IMR-90 (cell line): ENCODE measurements around the gene SEC14L1. TPM values are rescaled to one million over a fixed set of nuclear protein-coding genes. Genes with fewer than 3 reads are reported as not detected.

ENCODE experiments used
- ATAC-seq: fragments of 200-7000 bp; cut with Tn5 transposase; 2 replicates; pipeline ENCODE4 v1.9.1; 2020; ENCODE audit warnings: low read depth, mild to moderate bottlenecking, moderate library complexity
- BruUV-seq: library from RNA; stranded (reverse); fragments of 400-500 nt; replicated peaks from 2 replicates; lab custom pipeline; 2021; lab: Mats Ljungman, UMichigan
- CTCF ChIA-PET: fragments of 300-600 bp; formaldehyde crosslinking; extraction: SDS; loops from one replicate; lab custom pipeline; 2021; ENCODE audit warnings: antibody characterized with exemption; lab: Yijun Ruan, JAX
- POLR2A ChIA-PET: fragments of 300-600 bp; sonication (Branson Sonifier 250); formaldehyde crosslinking; loops from one replicate; lab custom pipeline; 2022; ENCODE audit warnings: antibody characterized with exemption; ENCODE audit not compliant: unreplicated experiment; lab: Charles Lee
- DNase-seq: peaks from one replicate; pipeline ENCODE4 v3.0.0; 2013
- H2AFZ ChIP-seq: replicated peaks from 2 replicates; pipeline ENCODE3; 2013; ENCODE audit warnings: low read length, mild to moderate bottlenecking; ENCODE audit not compliant: poor library complexity
- H2AK5ac ChIP-seq: 2 replicates; pipeline ENCODE4 v1.6.1; 2013; ENCODE audit warnings: low read depth, low read length, inconsistent platforms
- H2AK9ac ChIP-seq: replicated peaks from 2 replicates; pipeline ENCODE3; 2013; ENCODE audit warnings: mild to moderate bottlenecking, low read depth, low read length, moderate library complexity; ENCODE audit not compliant: poor library complexity
- H2BK120ac ChIP-seq: 2 replicates; pipeline ENCODE4 v1.6.1; 2013; ENCODE audit warnings: low read depth, low read length, inconsistent platforms
- H2BK15ac ChIP-seq: 3 replicates; pipeline ENCODE4 v1.6.1; 2013; ENCODE audit warnings: low read depth, low read length, inconsistent platforms
- H2BK20ac ChIP-seq: 2 replicates; pipeline ENCODE4 v1.6.1; 2013; ENCODE audit warnings: low read depth, mild to moderate bottlenecking, inconsistent platforms, low read length, moderate library complexity
- H2BK5ac ChIP-seq: 2 replicates; pipeline ENCODE4 v1.6.1; 2013; ENCODE audit warnings: mild to moderate bottlenecking, low read depth, low read length, inconsistent platforms; ENCODE audit not compliant: poor library complexity, severe bottlenecking
- H3K14ac ChIP-seq: replicated peaks from 2 replicates; pipeline ENCODE4 v1.6.1; 2013; ENCODE audit warnings: low read depth, low read length, inconsistent platforms
- H3K18ac ChIP-seq: 2 replicates; pipeline ENCODE4 v1.6.1; 2013; ENCODE audit warnings: low read depth, low read length, control low read depth
- H3K23ac ChIP-seq: 2 replicates; pipeline ENCODE4 v1.6.1; 2013; ENCODE audit warnings: low read depth, low read length, inconsistent platforms
- H3K27ac ChIP-seq: 2 replicates; pipeline ENCODE4 v1.5.1; 2013; ENCODE audit warnings: mild to moderate bottlenecking, control low read depth, low read length; ENCODE audit not compliant: insufficient read depth
- H3K27me3 ChIP-seq: 2 replicates; pipeline ENCODE4 v1.6.1; 2013; ENCODE audit warnings: low read length; ENCODE audit not compliant: control insufficient read depth, insufficient read depth
- H3K36me3 ChIP-seq: 2 replicates; pipeline ENCODE4 v1.6.1; 2013; ENCODE audit warnings: low read length, mixed read lengths; ENCODE audit not compliant: control insufficient read depth, insufficient read depth
- H3K4ac ChIP-seq: 2 replicates; pipeline ENCODE4 v1.6.1; 2013; ENCODE audit warnings: low read depth, low read length, inconsistent platforms
- H3K4me1 ChIP-seq: 2 replicates; pipeline ENCODE4 v1.6.1; 2013; ENCODE audit warnings: low read length, mixed read lengths; ENCODE audit not compliant: control insufficient read depth, insufficient read depth
- H3K4me2 ChIP-seq: 2 replicates; pipeline ENCODE4 v1.6.1; 2013; ENCODE audit warnings: low read depth, mild to moderate bottlenecking, control low read depth, low read length, moderate library complexity
- H3K4me3 ChIP-seq: 2 replicates; pipeline ENCODE4 v1.5.1; 2013; ENCODE audit warnings: low read depth, mild to moderate bottlenecking, control low read depth, low read length, moderate library complexity; ENCODE audit not compliant: insufficient read depth
- H3K56ac ChIP-seq: 2 replicates; pipeline ENCODE4 v1.6.1; 2013; ENCODE audit warnings: low read length, inconsistent platforms; ENCODE audit not compliant: insufficient read depth; ENCODE audit errors: extremely low read depth
- H3K79me1 ChIP-seq, 2 experiments: 2 replicates each; pipeline ENCODE4 v1.6.1; 2013; ENCODE audit warnings: low read length in 2 of 2, inconsistent platforms in 1 of 2, low read depth in 1 of 2
- H3K9ac ChIP-seq: 2 replicates; pipeline ENCODE4 v1.6.1; 2013; ENCODE audit warnings: low read depth, low read length, control low read depth
- H3K9me1 ChIP-seq: 2 replicates; pipeline ENCODE4 v1.6.1; 2013; ENCODE audit warnings: low read length, inconsistent platforms; ENCODE audit not compliant: insufficient read depth
- H3K9me3 ChIP-seq: 2 replicates; pipeline ENCODE4 v1.6.1; 2013; ENCODE audit warnings: low read length; ENCODE audit not compliant: control insufficient read depth, insufficient read depth
- H4K20me1 ChIP-seq: 2 replicates; pipeline ENCODE4 v1.6.1; 2013; ENCODE audit warnings: low read length, inconsistent platforms; ENCODE audit not compliant: insufficient read depth
- H4K5ac ChIP-seq: 2 replicates; pipeline ENCODE4 v1.6.1; 2013; ENCODE audit warnings: mild to moderate bottlenecking, low read depth, low read length, control low read depth
- H4K8ac ChIP-seq, 2 experiments: 2 replicates each; pipeline ENCODE4 v1.6.1; 2013; ENCODE audit warnings: low read depth in 2 of 2, low read length in 2 of 2, control low read depth in 1 of 2, inconsistent platforms in 1 of 2
- H4K91ac ChIP-seq: 2 replicates; pipeline ENCODE4 v1.6.1; 2013; ENCODE audit warnings: low read depth, low read length, inconsistent platforms; ENCODE audit not compliant: insufficient read depth
- BHLHE40 ChIP-seq: fragments of 150-350 bp; IDR thresholded peaks from 2 replicates; pipeline ENCODE4 v1.6.1; 2016; ENCODE audit warnings: mild to moderate bottlenecking, low read depth, low read length
- CEBPB ChIP-seq: IDR thresholded peaks from 2 replicates; pipeline ENCODE4 v1.6.1; 2012; ENCODE audit warnings: low read depth, low read length, improper control_type of control experiment
- CHD1 ChIP-seq: IDR thresholded peaks from 2 replicates; pipeline ENCODE4 v1.6.1; 2012; ENCODE audit warnings: low read depth, low read length, improper control_type of control experiment
- ELK1 ChIP-seq: fragments of 150-350 bp; IDR thresholded peaks from 2 replicates; pipeline ENCODE4 v1.6.1; 2016; ENCODE audit warnings: low read depth, mild to moderate bottlenecking, low read length, moderate library complexity, borderline replicate concordance
- FOS ChIP-seq: fragments of 150-350 bp; IDR thresholded peaks from 2 replicates; pipeline ENCODE4 v1.6.1; 2016; ENCODE audit warnings: low read depth, low read length
- MAFK ChIP-seq: IDR thresholded peaks from 2 replicates; pipeline ENCODE4 v1.6.1; 2012; ENCODE audit warnings: low read depth, low read length, improper control_type of control experiment
- MAZ ChIP-seq: IDR thresholded peaks from 2 replicates; pipeline ENCODE4 v1.6.1; 2012; ENCODE audit warnings: low read depth, mild to moderate bottlenecking, low read length, improper control_type of control experiment, moderate library complexity, borderline replicate concordance
- MXI1 ChIP-seq: IDR thresholded peaks from 2 replicates; pipeline ENCODE4 v1.6.1; 2012; ENCODE audit warnings: low read depth, mild to moderate bottlenecking, low read length, moderate library complexity, borderline replicate concordance
- NFE2L2 ChIP-seq: fragments of 150-350 bp; IDR thresholded peaks from 2 replicates; pipeline ENCODE4 v1.6.1; 2016; ENCODE audit warnings: low read depth, mild to moderate bottlenecking, low read length
- POLR2A ChIP-seq: IDR thresholded peaks from 2 replicates; pipeline ENCODE4 v1.6.1; 2012; ENCODE audit warnings: mild to moderate bottlenecking, low read depth, low read length
- RAD21 ChIP-seq: IDR thresholded peaks from 2 replicates; pipeline ENCODE4 v1.6.1; 2012; ENCODE audit warnings: low read length, improper control_type of control experiment
- RCOR1 ChIP-seq: IDR thresholded peaks from 2 replicates; pipeline ENCODE4 v1.6.1; 2012; ENCODE audit warnings: mild to moderate bottlenecking, low read length, improper control_type of control experiment; ENCODE audit not compliant: insufficient replicate concordance
- RFX5 ChIP-seq: IDR thresholded peaks from 2 replicates; pipeline ENCODE4 v1.8.0; 2012; ENCODE audit warnings: low read depth, mild to moderate bottlenecking, low read length, moderate library complexity
- SMC3 ChIP-seq: fragments of 150-350 bp; IDR thresholded peaks from 2 replicates; pipeline ENCODE4 v1.6.1; 2016; ENCODE audit warnings: low read depth, mild to moderate bottlenecking, antibody characterized with exemption, low read length, moderate library complexity
- USF2 ChIP-seq: fragments of 150-350 bp; IDR thresholded peaks from 2 replicates; pipeline ENCODE4 v1.6.1; 2017; ENCODE audit warnings: mild to moderate bottlenecking, antibody characterized with exemption, low read length, low read depth
- WGBS, 2 experiments: methylation state at CpG; one replicate each; pipeline versions ENCODE4 v1.1.5 to v1.1.7; 2013; ENCODE audit warnings: missing lambda C conversion rate in 2 of 2; ENCODE audit not compliant: insufficient read length in 1 of 2; ENCODE audit errors: extremely low coverage in 2 of 2; 5-methylcytosine and 5-hydroxymethylcytosine counted together
- dilution Hi-C: fragments of 300-500 bp; cut with HindIII; formaldehyde crosslinking; loops from one replicate; pipeline ENCODE4 v1.14.3; 2018; ENCODE audit warnings: low sequenced_read_pairs; ENCODE audit not compliant: unreplicated experiment
- in situ Hi-C: fragments of 300-500 bp; cut with MboI; formaldehyde crosslinking; loops from 3 replicates; pipeline ENCODE4 v1.14.3; 2019; ENCODE audit warnings: low sequenced_read_pairs, inconsistent platforms, mixed read lengths
- intact Hi-C: fragments of 100-400 bp; cut with micrococcal nuclease; formaldehyde crosslinking; loops from 2 replicates; pipeline ENCODE4 v1.10.0; 2022
- polyA plus RNA-seq, 3 experiments: library from polyadenylated mRNA; depleted of rRNA; stranded (reverse); fragments of >200 nt; gene quantifications; 2 replicates each; pipeline ENCODE4 v1.2.3, GENCODE V29; 2012; ENCODE audit warnings: low replicate concordance in 1 of 3
- total RNA-seq: library from RNA; depleted of rRNA; stranded (reverse); fragments of >200 nt; gene quantifications from 2 replicates; pipeline ENCODE4 v1.2.3, GENCODE V29; 2012
- TF ChIP-seq, protein P1 (sequence below): conservative IDR thresholded peaks from 2 replicates; pipeline ENCODE4 v1.5.1; 2012; ENCODE audit warnings: mild to moderate bottlenecking, low read depth, low read length, improper control_type of control experiment

SEC14L1 gene
- total and polyA plus RNA-seq, 2 of the 4 experiments (the other 2 are of a cell fraction) = 24.9 to 35.8 TPM

DNA sequence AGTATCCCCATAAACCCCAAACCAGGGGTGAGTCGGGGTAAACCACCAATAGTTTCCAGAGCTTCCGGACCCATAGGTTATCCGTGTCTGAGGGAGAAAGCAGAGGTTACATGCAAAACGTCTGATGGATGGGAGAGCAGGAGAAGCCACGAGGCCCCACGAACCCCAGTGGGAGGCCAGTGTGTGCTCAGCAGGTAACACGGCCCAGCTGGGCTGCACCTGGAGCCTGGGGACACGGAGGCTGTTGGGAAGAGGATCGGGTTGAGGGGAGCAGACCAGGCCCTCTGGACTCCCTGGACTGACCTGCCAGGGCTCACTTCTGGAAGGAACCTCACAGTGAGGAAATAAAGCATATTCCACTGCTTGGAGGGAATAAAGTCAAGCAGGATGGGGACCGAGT is 78.1 kb downstream of the SEC14L1 start:
- no peak overlapping the region for H4K5ac ChIP-seq
- H3K23ac ChIP-seq = no peak overlapping the region
- peaks cover 0 to 13% of the 10 kb centered on the region in 2 experiments; a peak in 2 of 4 replicates for H3K79me1 ChIP-seq
- no peak overlapping the region for H2BK5ac ChIP-seq
- WGBS, 2 experiments = 86% methylated on average over 6 of the region's 10 CpGs; no CpG with 5 or more reads in 1 of the 2 experiments
- ChIA-PET POLR2A (no interaction called here), CTCF (no interaction called here)
- H2BK15ac ChIP-seq = no peak overlapping the region
- dilution Hi-C loops = no loop called here
- H2AK9ac ChIP-seq = no peak overlapping the region
- no TSS peak for BruUV-seq
- H3K27me3 ChIP-seq = no peaks in the 10 kb centered on the region
- TF ChIP-seq MAFK (no peak), CEBPB (no peak), RCOR1 (no peak), CHD1 (no peak), RFX5 (no peak), MAZ (no peak), NFE2L2 (no peak), SMC3 (no peak), MXI1 (no peak), USF2 (no peak), POLR2A (no peak), ELK1 (no peak), FOS (no peak), BHLHE40 (no peak), RAD21 (no peak)
- TF ChIP-seq, protein P1, sequence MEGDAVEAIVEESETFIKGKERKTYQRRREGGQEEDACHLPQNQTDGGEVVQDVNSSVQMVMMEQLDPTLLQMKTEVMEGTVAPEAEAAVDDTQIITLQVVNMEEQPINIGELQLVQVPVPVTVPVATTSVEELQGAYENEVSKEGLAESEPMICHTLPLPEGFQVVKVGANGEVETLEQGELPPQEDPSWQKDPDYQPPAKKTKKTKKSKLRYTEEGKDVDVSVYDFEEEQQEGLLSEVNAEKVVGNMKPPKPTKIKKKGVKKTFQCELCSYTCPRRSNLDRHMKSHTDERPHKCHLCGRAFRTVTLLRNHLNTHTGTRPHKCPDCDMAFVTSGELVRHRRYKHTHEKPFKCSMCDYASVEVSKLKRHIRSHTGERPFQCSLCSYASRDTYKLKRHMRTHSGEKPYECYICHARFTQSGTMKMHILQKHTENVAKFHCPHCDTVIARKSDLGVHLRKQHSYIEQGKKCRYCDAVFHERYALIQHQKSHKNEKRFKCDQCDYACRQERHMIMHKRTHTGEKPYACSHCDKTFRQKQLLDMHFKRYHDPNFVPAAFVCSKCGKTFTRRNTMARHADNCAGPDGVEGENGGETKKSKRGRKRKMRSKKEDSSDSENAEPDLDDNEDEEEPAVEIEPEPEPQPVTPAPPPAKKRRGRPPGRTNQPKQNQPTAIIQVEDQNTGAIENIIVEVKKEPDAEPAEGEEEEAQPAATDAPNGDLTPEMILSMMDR = no peak
- no peak overlapping the region for H4K91ac ChIP-seq
- intact Hi-C loops = no loop called here
- DNase-seq = no peak
- H2AFZ ChIP-seq = no peak overlapping the region
- H3K4me1 ChIP-seq = no peaks in the 10 kb centered on the region
- H3K27ac ChIP-seq = no peak overlapping the region
- H3K14ac ChIP-seq = no peak overlapping the region
- H3K9ac ChIP-seq = no peak overlapping the region
- in situ Hi-C loops = no loop called here
- H2AK5ac ChIP-seq = no peak overlapping the region
- H3K18ac ChIP-seq = no peak overlapping the region
- H3K56ac ChIP-seq = no peak overlapping the region
- no peak overlapping the region for H3K4me2 ChIP-seq
- ATAC-seq = no peak
- H2BK120ac ChIP-seq = no peak overlapping the region
- no peak overlapping the region for H4K8ac ChIP-seq
- no peaks in the 10 kb centered on the region for H3K9me3 ChIP-seq
- no peak overlapping the region for H3K4me3 ChIP-seq
- no peak overlapping the region for H3K4ac ChIP-seq
- H3K9me1 ChIP-seq = no peaks in the 10 kb centered on the region; the same call in 1 of the 2 replicates
- peaks cover 8% of the 10 kb centered on the region for H4K20me1 ChIP-seq
- no peak overlapping the region for H2BK20ac ChIP-seq
- peaks cover 30% of the 10 kb centered on the region for H3K36me3 ChIP-seq
